HTERT RPE-1 (cell line): Measurements from ENCODE around the gene ATCAY.
"Not testable (repeated sequence)": the region's sequence is repeated elsewhere in the genome, so short reads cannot be mapped to it uniquely, and the experiment has no call there.

Source experiments
- in situ Hi-C: fragments of 300-500 bp; cut with MboI; formaldehyde crosslinking; loops from 4 replicates; pipeline ENCODE4 v1.14.3; 2020; ENCODE audit warnings: low sequenced_read_pairs

Gene ATCAY

GRCh38 chr19:3852614-3853254 lies 27.8 kb upstream of the ATCAY start:
- in situ Hi-C loops: no loop called here

- in situ Hi-C loops: no loop called here
Measured at GRCh38 chr19:3855320-3855719, 25.2 kb upstream of the ATCAY start.

DNA sequence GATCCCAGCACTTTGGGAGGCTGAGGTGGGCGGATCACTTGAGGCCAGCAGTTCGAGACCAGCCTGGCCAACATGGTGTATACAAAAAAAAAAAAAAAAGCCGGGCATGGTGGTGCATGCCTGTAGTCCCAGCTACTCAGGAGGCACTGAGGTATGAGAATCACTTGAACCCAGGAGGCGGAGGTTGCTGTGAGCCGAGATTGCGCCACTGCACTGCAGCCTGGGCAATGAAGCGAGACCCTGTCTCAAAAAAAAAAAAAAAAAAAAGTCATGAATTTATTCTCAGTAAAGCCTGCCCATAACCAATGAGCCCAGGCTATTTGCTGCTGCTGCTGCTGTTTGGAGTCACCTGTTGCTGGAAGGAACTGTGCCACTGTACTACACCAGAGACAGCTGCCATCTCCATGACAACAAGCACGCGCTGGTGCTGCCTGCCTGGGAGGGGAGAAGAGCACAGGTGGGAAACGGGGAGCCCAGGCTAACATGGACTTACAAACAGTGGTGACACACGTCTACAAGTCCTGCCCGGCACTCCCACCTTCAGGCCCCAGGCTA lies 23.0 kb upstream of the ATCAY start:
- in situ Hi-C loops: no loop called here

DNA sequence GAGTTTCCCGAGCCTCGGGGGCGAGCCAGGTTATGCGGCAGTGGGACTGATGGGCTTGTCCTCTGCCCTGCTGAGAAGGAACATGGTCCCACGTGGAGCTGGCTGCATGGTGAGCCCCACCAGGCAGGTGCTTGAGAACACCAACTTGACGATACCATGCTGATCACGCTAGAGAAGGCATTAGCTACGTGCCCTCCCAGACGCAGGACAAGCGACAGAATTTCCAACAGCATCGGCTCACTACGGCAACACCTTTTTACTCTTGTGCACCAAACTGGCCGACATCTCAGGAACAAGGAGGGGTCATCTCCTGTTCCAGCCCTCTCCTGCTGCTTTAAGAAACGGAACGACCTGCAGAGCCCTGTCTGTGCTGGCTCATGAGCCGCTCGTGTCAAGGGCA lies 20.0 kb upstream of the ATCAY start:
- in situ Hi-C loops: no loop called here

DNA sequence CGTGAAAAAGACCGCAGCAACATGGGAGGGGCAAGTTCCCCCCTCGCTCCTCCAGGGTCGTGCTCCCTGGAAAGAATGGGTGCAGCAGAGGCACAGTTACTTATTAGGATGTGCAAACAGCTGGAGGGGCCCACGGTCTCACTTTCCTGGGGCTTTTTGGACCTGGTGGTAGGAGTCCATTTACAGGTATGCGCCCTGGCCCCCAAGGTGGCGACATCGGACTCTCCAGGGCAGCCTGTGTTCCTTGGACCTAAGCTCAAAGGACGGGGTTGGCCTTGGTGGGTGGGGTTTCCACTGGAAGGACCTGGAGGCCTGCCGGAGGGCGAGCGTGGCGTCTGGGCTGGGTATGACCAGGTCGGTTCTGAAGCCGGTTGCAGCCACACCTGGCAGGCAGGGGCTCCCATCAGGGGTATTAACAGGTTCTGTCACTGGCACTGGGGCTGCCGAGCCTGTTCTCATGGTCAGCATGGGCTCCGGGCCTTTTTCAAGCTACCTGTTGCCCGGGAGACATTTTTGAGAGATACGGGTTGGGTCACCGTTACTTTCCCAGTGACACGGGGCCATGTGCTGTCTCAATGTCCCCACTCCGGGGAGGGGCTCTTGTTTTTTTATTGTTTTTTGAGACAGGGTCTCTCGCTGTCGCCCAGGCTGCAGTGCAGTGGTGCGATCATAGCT lies 17.5 kb upstream of the ATCAY start:
- in situ Hi-C loops: no loop called here

GRCh38 chr19:3863648-3864047 lies 16.8 kb upstream of the ATCAY start:
- in situ Hi-C loops: no loop called here

- in situ Hi-C loops: no loop called here
Measured at GRCh38 chr19:3866910-3867638, 13.4 kb upstream of the ATCAY start.

GRCh38 chr19:3867971-3868769 lies 12.3 kb upstream of the ATCAY start:
- in situ Hi-C loops: no loop called here

DNA sequence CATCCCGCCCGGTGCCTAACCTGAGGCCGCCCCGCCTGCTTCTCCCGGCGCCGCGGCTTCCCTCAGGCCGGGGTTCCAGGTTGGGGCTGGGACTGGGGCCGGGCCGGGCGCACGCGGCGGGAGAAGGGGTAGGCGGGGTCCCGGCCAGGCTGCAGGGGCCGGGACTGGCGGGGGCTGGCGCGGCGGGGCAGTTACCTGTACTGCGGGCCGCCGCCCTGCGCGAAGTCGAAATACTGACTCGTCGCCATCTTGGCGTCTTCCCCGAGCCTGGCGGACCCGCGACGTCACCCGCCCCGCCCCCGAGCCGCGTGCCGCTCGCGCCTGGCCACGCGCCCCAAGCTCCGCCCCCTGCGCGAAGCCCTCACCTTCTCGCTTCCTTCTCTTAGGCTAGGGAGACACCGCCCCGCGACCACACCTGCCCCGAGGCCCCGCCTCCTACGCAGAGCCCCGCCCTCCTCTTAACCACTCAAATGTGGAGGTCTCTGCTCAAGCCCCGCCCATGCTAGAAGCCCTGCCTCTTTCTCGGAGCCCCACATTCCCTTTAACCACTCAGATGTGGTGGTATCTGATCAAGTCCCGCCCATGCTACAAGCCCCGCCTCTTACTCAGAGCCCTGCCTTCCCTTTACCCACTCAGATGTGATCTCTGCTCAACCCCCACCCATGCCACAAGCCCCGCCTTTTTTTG lies 11.6 kb upstream of the ATCAY start, which contains the start of gene ZFR2:
Gene ZFR2, minus strand, starts transcription at position 269 of the 687 bp plus-strand sequence. Its CDS starts 21 bp downstream, at position 248.
- in situ Hi-C loops: no loop called here

- in situ Hi-C loops: no loop called here
Measured at GRCh38 chr19:3873151-3873550, 7.3 kb upstream of the ATCAY start.

- in situ Hi-C loops: not testable (repeated sequence)
Measured at GRCh38 chr19:3874695-3875094, 5.8 kb upstream of the ATCAY start.

GRCh38 chr19:3879656-3880055 lies 829 bp upstream of the ATCAY start:
- in situ Hi-C loops: no loop called here

DNA sequence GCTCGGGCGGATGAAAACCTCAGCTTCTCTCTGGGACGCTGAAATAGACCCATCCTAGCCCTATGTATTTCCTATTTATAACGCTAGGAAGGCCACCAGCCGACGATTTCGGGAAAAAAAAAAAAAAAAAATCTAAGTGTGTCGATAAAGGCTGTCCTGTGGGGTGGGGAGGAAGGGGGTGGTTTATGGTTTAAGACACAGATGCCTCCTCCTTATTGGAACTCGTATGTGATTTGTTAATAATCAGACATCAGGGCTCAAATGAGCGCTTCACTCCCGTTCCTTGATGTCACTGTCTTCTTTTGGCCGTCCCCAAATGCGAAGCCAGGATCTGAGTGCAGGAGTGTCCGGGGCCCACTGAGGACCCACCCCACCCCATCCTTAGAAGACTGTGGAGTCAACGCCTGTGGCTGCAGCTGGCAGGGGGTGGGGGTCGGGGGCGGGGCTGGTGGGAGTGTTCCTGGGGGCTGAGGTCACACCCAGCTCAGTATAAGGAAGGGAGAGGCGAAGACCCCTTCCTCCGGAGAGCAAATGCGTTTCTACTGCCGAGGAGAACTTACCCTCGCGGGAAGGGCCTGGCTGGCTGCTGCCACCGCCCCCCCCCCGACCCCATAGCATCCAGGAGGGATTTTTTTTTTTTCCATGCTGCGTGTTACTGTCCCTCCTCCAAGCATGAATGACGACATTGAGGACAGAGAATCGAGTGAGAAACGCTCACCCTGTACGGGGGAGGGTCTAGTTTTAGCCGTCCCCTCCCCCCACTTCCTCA lies 971 bp downstream of the ATCAY start:
- in situ Hi-C loops: no loop called here

GRCh38 chr19:3882041-3882384 lies 1.5 kb downstream of the ATCAY start:
- in situ Hi-C loops: no loop called here

- in situ Hi-C loops: no loop called here
Measured at GRCh38 chr19:3890591-3890990, 10.1 kb downstream of the ATCAY start.

- in situ Hi-C loops: no loop called here
Measured at GRCh38 chr19:3893509-3894179, 13.2 kb downstream of the ATCAY start.

GRCh38 chr19:3894959-3895358 lies 14.5 kb downstream of the ATCAY start:
- in situ Hi-C loops: not testable (repeated sequence)

DNA sequence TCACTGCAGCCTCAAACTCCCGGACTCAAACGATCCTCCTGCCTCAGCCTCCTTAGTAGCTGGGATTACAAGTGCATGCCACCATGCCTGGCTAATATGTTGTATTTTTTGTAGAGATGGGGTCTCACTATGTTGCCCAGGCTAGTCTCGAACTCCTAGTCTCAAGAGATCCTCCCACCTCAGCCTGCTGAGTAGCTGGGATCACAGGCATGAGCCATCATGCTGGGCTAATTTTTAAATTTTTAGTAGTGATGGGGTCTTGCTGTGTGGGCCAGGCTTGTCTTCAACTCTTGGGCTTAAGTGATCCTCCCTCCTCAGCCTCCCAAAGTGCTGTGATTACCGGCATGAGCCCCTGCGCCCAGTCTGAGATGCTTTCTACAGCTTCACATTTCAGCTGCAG lies 15.3 kb downstream of the ATCAY start:
- in situ Hi-C loops: no loop called here

GRCh38 chr19:3897936-3898335 lies 17.5 kb downstream of the ATCAY start:
- in situ Hi-C loops: no loop called here
